ENCODE results near the gene SGPL1.

Gene SGPL1

DNA sequence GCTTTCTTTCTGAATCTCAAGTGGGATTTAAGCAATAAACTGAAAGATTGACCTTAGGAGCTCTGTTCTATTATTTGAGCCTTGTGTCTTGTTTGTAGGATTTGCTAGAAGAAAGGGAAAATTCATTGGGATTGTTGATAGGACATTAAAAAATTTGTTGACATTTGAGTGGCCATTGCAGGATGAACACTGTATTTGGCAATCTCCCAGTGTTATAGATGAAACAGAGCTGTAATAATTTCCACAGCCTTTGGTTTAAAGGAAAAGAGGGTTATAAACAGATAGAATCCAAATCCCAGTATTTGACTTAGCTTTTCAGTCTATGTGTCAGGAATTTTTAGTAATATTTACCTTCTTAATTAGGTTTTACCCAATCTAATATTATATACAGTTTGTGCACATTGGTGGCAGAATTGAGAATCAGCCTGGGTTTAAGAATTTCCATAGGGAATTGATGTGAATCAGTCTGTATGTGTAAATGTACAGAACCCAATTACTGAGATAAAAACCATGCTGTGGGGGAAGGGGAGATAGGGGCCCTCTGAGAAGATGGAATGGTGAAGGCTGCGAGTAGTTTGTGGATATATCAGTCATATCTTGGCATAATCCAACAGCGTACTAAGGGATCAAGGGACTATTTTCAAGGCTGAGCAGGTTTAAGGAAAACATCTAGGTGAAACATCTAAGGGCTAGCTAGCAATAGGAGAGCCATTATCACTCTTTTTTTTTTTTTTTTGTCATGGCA lies 6.5 kb downstream of the SGPL1 start:
- no peak for TF ChIP-seq NFIC (IDR thresholded peaks at IDR 0.05)
- TF ChIP-seq EGR1 (IDR thresholded peaks at IDR 0.05): no peak
- TF ChIP-seq MAX (IDR thresholded peaks at IDR 0.05): no peak
- TF ChIP-seq YY1 (IDR thresholded peaks at IDR 0.05; ENCODE audit: low read depth): no peak
- TF ChIP-seq CREB1 (IDR thresholded peaks at IDR 0.05; ENCODE audit: low read depth): no peak
- no peak for TF ChIP-seq EP300 (IDR thresholded peaks at IDR 0.05; ENCODE audit: borderline replicate concordance)
- TF ChIP-seq TAF1 (IDR thresholded peaks at IDR 0.05; ENCODE audit: low read depth): no peak
- TF ChIP-seq REST (IDR thresholded peaks at IDR 0.05; ENCODE audit: low read depth): no peak
- no peak for TF ChIP-seq ZBTB7A (IDR thresholded peaks at IDR 0.05; ENCODE audit: low read depth)
- no peak for TF ChIP-seq RAD21 (IDR thresholded peaks at IDR 0.05; ENCODE audit: low read depth)
- no peak for TF ChIP-seq TCF12 (IDR thresholded peaks at IDR 0.05; ENCODE audit: low read depth)
- no peak for TF ChIP-seq TEAD4 (IDR thresholded peaks at IDR 0.05)
- no peak for TF ChIP-seq CEBPB (IDR thresholded peaks at IDR 0.05)
- no peak for TF ChIP-seq FOXM1 (IDR thresholded peaks at IDR 0.05; ENCODE audit: borderline replicate concordance, low read depth)
- TF ChIP-seq, protein P1, sequence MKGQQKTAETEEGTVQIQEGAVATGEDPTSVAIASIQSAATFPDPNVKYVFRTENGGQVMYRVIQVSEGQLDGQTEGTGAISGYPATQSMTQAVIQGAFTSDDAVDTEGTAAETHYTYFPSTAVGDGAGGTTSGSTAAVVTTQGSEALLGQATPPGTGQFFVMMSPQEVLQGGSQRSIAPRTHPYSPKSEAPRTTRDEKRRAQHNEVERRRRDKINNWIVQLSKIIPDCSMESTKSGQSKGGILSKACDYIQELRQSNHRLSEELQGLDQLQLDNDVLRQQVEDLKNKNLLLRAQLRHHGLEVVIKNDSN (IDR thresholded peaks at IDR 0.05): no peak

- TF ChIP-seq YY1 (IDR thresholded peaks at IDR 0.05; ENCODE audit: low read depth) (no peak), ZBTB7A (IDR thresholded peaks at IDR 0.05; ENCODE audit: low read depth) (no peak), TEAD4 (IDR thresholded peaks at IDR 0.05) (no peak), CREB1 (IDR thresholded peaks at IDR 0.05; ENCODE audit: low read depth) (no peak), EP300 (IDR thresholded peaks at IDR 0.05; ENCODE audit: borderline replicate concordance) (no peak), MAX (IDR thresholded peaks at IDR 0.05) (no peak), TAF1 (IDR thresholded peaks at IDR 0.05; ENCODE audit: low read depth) (no peak), EGR1 (IDR thresholded peaks at IDR 0.05) (no peak), REST (IDR thresholded peaks at IDR 0.05; ENCODE audit: low read depth) (no peak), NFIC (IDR thresholded peaks at IDR 0.05) (no peak), FOXM1 (IDR thresholded peaks at IDR 0.05; ENCODE audit: borderline replicate concordance, low read depth) (no peak), CEBPB (IDR thresholded peaks at IDR 0.05) (no peak), TCF12 (IDR thresholded peaks at IDR 0.05; ENCODE audit: low read depth) (no peak), RAD21 (IDR thresholded peaks at IDR 0.05; ENCODE audit: low read depth) (no peak)
- TF ChIP-seq, protein P1 (IDR thresholded peaks at IDR 0.05): no peak
Measured at GRCh38 chr10:70827086-70827757, 11.5 kb downstream of the SGPL1 start.

GRCh38 chr10:70828923-70829322 lies 13.2 kb downstream of the SGPL1 start:
- TF ChIP-seq TCF12 (IDR thresholded peaks at IDR 0.05; ENCODE audit: low read depth) (no peak), CREB1 (IDR thresholded peaks at IDR 0.05; ENCODE audit: low read depth) (no peak)

GRCh38 chr10:70829543-70829942 lies 13.8 kb downstream of the SGPL1 start:
- no peak for TF ChIP-seq FOXM1 (IDR thresholded peaks at IDR 0.05; ENCODE audit: borderline replicate concordance, low read depth)
- TF ChIP-seq REST (IDR thresholded peaks at IDR 0.05; ENCODE audit: low read depth): no peak
- TF ChIP-seq YY1 (IDR thresholded peaks at IDR 0.05; ENCODE audit: low read depth): no peak
- TF ChIP-seq EP300 (IDR thresholded peaks at IDR 0.05; ENCODE audit: borderline replicate concordance): no peak
- TF ChIP-seq TAF1 (IDR thresholded peaks at IDR 0.05; ENCODE audit: low read depth): no peak
- no peak for TF ChIP-seq RAD21 (IDR thresholded peaks at IDR 0.05; ENCODE audit: low read depth)
- no peak for TF ChIP-seq MAX (IDR thresholded peaks at IDR 0.05)
- no peak for TF ChIP-seq ZBTB7A (IDR thresholded peaks at IDR 0.05; ENCODE audit: low read depth)
- TF ChIP-seq NFIC (IDR thresholded peaks at IDR 0.05): no peak
- no peak for TF ChIP-seq TEAD4 (IDR thresholded peaks at IDR 0.05)
- no peak for TF ChIP-seq CEBPB (IDR thresholded peaks at IDR 0.05)
- no peak for TF ChIP-seq TCF12 (IDR thresholded peaks at IDR 0.05; ENCODE audit: low read depth)
- no peak for TF ChIP-seq CREB1 (IDR thresholded peaks at IDR 0.05; ENCODE audit: low read depth)
- TF ChIP-seq, protein P1 (IDR thresholded peaks at IDR 0.05): no peak
- no peak for TF ChIP-seq EGR1 (IDR thresholded peaks at IDR 0.05)

All from Ishikawa (cell line).